K562 (cell line): ENCODE data around the gene UQCR11. TPM values are rescaled to one million over a fixed set of nuclear protein-coding genes. Genes with fewer than 3 reads are reported as not detected.

ENCODE experiments used
- ATAC-seq: fragments of 200-7000 bp; cut with Tn5 transposase; 3 replicates; pipeline ENCODE4 v1.9.1; 2020; ENCODE audit warnings: moderate library complexity
- BruUV-seq: library from RNA; stranded (reverse); fragments of 400-500 nt; replicated peaks from 2 replicates; lab custom pipeline; 2021; lab: Mats Ljungman, UMichigan
- CTCF ChIA-PET: fragments of 300-600 bp; formaldehyde crosslinking; extraction: SDS; loops from one replicate; lab custom pipeline; 2021; ENCODE audit warnings: low intra/inter-chr PET ratio; lab: Yijun Ruan, JAX
- POLR2A ChIA-PET: fragments of 300-600, 350-650 bp; sonication (Branson Sonifier 250); formaldehyde crosslinking; extraction: SDS; loops from one replicate; lab custom pipeline; 2021; ENCODE audit warnings: antibody characterized with exemption, inconsistent platforms; lab: Yijun Ruan, JAX
- DNase-seq, 4 experiments: peaks; one replicate each; pipeline versions ENCODE4 v3.0.0 to v3.0.0-alpha.2; 2011 to 2018; ENCODE audit warnings: low spot score in 3 of 4, mixed read lengths in 3 of 4; ENCODE audit errors: extremely low read depth in 1 of 4
- FAIRE-seq: peaks from 2 replicates; lab custom pipeline; 2011; peaks lifted over from hg19 to GRCh38; lab: Jason Lieb, UNC
- H2AFZ ChIP-seq: 2 replicates; pipeline ENCODE4 v1.6.0; 2011; ENCODE audit warnings: low read depth, low read length, control low read depth, inconsistent platforms
- H3K27ac ChIP-seq: fragments of 200-600 bp; 3 replicates; pipeline ENCODE4 v1.8.0; 2011; ENCODE audit warnings: low read depth, mild to moderate bottlenecking, control low read depth, inconsistent platforms, low read length, moderate library complexity, mixed read lengths; ENCODE audit errors: extremely low read depth
- H3K27me3 ChIP-seq, 2 experiments: fragments of 300-600 bp in 1 of 2; 2 replicates in 1 of 2; 3 replicates in 1 of 2; pipeline versions ENCODE4 v1.6.0 to v1.8.0; 2011; ENCODE audit warnings: inconsistent platforms in 2 of 2, low read length in 2 of 2, mild to moderate bottlenecking in 1 of 2, mixed read lengths in 1 of 2, moderate library complexity in 1 of 2; ENCODE audit not compliant: control insufficient read depth in 2 of 2, insufficient read depth in 2 of 2
- H3K36me3 ChIP-seq: fragments of 300-600 bp; 3 replicates; pipeline ENCODE4 v1.8.0; 2011; ENCODE audit warnings: mild to moderate bottlenecking, low read length, inconsistent platforms; ENCODE audit not compliant: control insufficient read depth, insufficient read depth
- H3K4me1 ChIP-seq, 2 experiments: fragments of 200-600 bp in 1 of 2; replicated peaks in 1 of 2; 2 replicates in 1 of 2; 3 replicates in 1 of 2; pipeline versions ENCODE4 v1.5.1 to v1.8.0; 2011; ENCODE audit warnings: inconsistent platforms in 2 of 2, low read length in 2 of 2, mild to moderate bottlenecking in 1 of 2, mixed read lengths in 1 of 2, moderate library complexity in 1 of 2; ENCODE audit not compliant: control insufficient read depth in 2 of 2, insufficient read depth in 2 of 2
- H3K4me2 ChIP-seq: 2 replicates; pipeline ENCODE4 v1.6.1; 2011; ENCODE audit warnings: low read length, control low read depth, inconsistent platforms, mixed read lengths; ENCODE audit not compliant: insufficient read depth
- H3K4me3 ChIP-seq: fragments of 200-600 bp; sonication (generic), shearing (Covaris generic); 2 replicates; pipeline ENCODE4 v1.5.1; 2016; ENCODE audit warnings: control low read depth, inconsistent platforms
- H3K79me2 ChIP-seq: fragments of 200-600 bp; 3 replicates; pipeline ENCODE4 v1.8.0; 2011; ENCODE audit warnings: low read length, inconsistent platforms; ENCODE audit not compliant: control insufficient read depth, insufficient read depth
- H3K9ac ChIP-seq, 2 experiments: 2 replicates each; pipeline versions ENCODE4 v1.6.0 to v1.6.1; 2011; ENCODE audit warnings: low read depth in 2 of 2, low read length in 2 of 2, control low read depth in 1 of 2, inconsistent platforms in 1 of 2, mild to moderate bottlenecking in 1 of 2, mixed read lengths in 1 of 2; ENCODE audit not compliant: insufficient read depth in 1 of 2
- H3K9me1 ChIP-seq: one replicate; pipeline ENCODE4 v1.6.0; 2011; ENCODE audit warnings: inconsistent platforms, mild to moderate bottlenecking, low read length, moderate library complexity; ENCODE audit not compliant: control insufficient read depth, insufficient read depth
- H3K9me3 ChIP-seq: replicated peaks from 2 replicates; pipeline ENCODE4 v1.5.1; 2011; ENCODE audit warnings: low read depth, low read length, inconsistent platforms; ENCODE audit not compliant: control insufficient read depth, insufficient read depth
- H4K20me1 ChIP-seq: replicated peaks from 2 replicates; pipeline ENCODE4 v1.6.1; 2011; ENCODE audit warnings: low read length, inconsistent platforms, mixed read lengths; ENCODE audit not compliant: control insufficient read depth, insufficient read depth
- ASH1L ChIP-seq: fragments of 450-650 bp; IDR thresholded peaks from 2 replicates; pipeline ENCODE4 v1.6.1; 2018; ENCODE audit warnings: borderline replicate concordance, mild to moderate bottlenecking, low read depth; ENCODE audit not compliant: partially characterized antibody
- BRD4 ChIP-seq: fragments of 200-600 bp; sonication (generic); IDR thresholded peaks from 2 replicates; pipeline ENCODE4 v1.6.1; 2017; ENCODE audit warnings: inconsistent platforms
- CTBP1 ChIP-seq: fragments of 450-650 bp; IDR thresholded peaks from 2 replicates; pipeline ENCODE4 v1.6.1; 2016; ENCODE audit warnings: borderline replicate concordance
- E2F4 ChIP-seq: sonication (generic); formaldehyde crosslinking; IDR thresholded peaks from 2 replicates; pipeline ENCODE4 v1.8.0; 2022; ENCODE audit warnings: mild to moderate bottlenecking, low read depth, missing genetic modification reagents
- FIP1L1 ChIP-seq: fragments of 200-400 bp; formaldehyde crosslinking; IDR thresholded peaks from 2 replicates; pipeline ENCODE4 v1.6.1; 2018; ENCODE audit warnings: mild to moderate bottlenecking, low read depth, low read length; ENCODE audit not compliant: poor library complexity, severe bottlenecking
- FOXK2 ChIP-seq, 2 experiments: fragments of 450-650 bp; IDR thresholded peaks in 1 of 2; conservative IDR thresholded peaks in 1 of 2; 2 replicates each; pipeline ENCODE4 v1.6.1; 2016; ENCODE audit warnings: low read depth in 2 of 2, mild to moderate bottlenecking in 1 of 2
- GATAD2A ChIP-seq: fragments of 450-650 bp; IDR thresholded peaks from 2 replicates; pipeline ENCODE4 v1.6.1; 2017
- HMGN3 ChIP-seq: IDR thresholded peaks from 2 replicates; pipeline ENCODE4 v1.6.1; 2011; ENCODE audit warnings: borderline replicate concordance, low read depth, mild to moderate bottlenecking, mixed read lengths, low read length; ENCODE audit not compliant: insufficient read length; ENCODE audit errors: extremely low read depth
- HOXB6 ChIP-seq: fragments of 250-450 bp; sonication (Bioruptor Pico); IDR thresholded peaks from 2 replicates; pipeline ENCODE4 v1.5.1; 2022; ENCODE audit warnings: mild to moderate bottlenecking, borderline replicate concordance
- IRF2 ChIP-seq: sonication (generic); formaldehyde crosslinking; IDR thresholded peaks from 2 replicates; pipeline ENCODE4 v1.8.1; 2022; ENCODE audit warnings: mild to moderate bottlenecking, missing genetic modification reagents
- MYC ChIP-seq, 2 experiments: fragments of 250-450 bp in 1 of 2; sonication (Bioruptor Pico) in 1 of 2; IDR thresholded peaks; 2 replicates each; pipeline versions ENCODE4 v1.5.1 to v1.6.1; 2012 to 2021; ENCODE audit warnings: low read depth in 2 of 2, borderline replicate concordance in 1 of 2, improper control_type of control experiment in 1 of 2, low read length in 1 of 2, mild to moderate bottlenecking in 1 of 2, moderate library complexity in 1 of 2
- NFIC ChIP-seq: fragments of 450-650 bp; IDR thresholded peaks from 2 replicates; pipeline ENCODE4 v1.6.1; 2017; ENCODE audit warnings: mild to moderate bottlenecking, inconsistent platforms
- NFIX ChIP-seq: fragments of 250-450 bp; sonication (Bioruptor Pico); IDR thresholded peaks from 2 replicates; pipeline ENCODE4 v1.4.0; 2020; ENCODE audit warnings: low read depth, mild to moderate bottlenecking, moderate library complexity
- NONO ChIP-seq, 2 experiments: fragments of 200-400 bp in 1 of 2; fragments of 450-650 bp in 1 of 2; formaldehyde crosslinking in 1 of 2; IDR thresholded peaks; 2 replicates each; pipeline ENCODE4 v1.6.1; 2017; ENCODE audit warnings: low read depth in 2 of 2, mild to moderate bottlenecking in 2 of 2, moderate library complexity in 2 of 2, low read length in 1 of 2
- NR2C1 ChIP-seq, 2 experiments: fragments of 450-650 bp; IDR thresholded peaks; 2 replicates each; pipeline ENCODE4 v1.6.1; 2017; ENCODE audit warnings: mild to moderate bottlenecking in 2 of 2, antibody characterized with exemption in 1 of 2, inconsistent platforms in 1 of 2, missing compliant biosample characterization in 1 of 2, missing genetic modification characterization in 1 of 2
- POU5F1 ChIP-seq: fragments of 150-350 bp; IDR thresholded peaks from 2 replicates; pipeline ENCODE4 v1.6.1; 2014; ENCODE audit warnings: borderline replicate concordance, low read length, low read depth, mild to moderate bottlenecking; ENCODE audit not compliant: partially characterized antibody
- SMARCA5 ChIP-seq: fragments of 450-650 bp; IDR thresholded peaks from 2 replicates; pipeline ENCODE4 v1.6.1; 2016
- SP1 ChIP-seq: sonication (generic); formaldehyde crosslinking; IDR thresholded peaks from 2 replicates; pipeline ENCODE4 v1.8.1; 2022; ENCODE audit warnings: mild to moderate bottlenecking, missing genetic modification reagents
- TSC22D4 ChIP-seq: fragments of 450-650 bp; IDR thresholded peaks from 2 replicates; pipeline ENCODE4 v1.6.1; 2016; ENCODE audit warnings: missing genetic modification characterization, missing biosample characterization, control low read depth
- ZNF165 ChIP-seq: fragments of 250-450 bp; sonication (Bioruptor Pico); IDR thresholded peaks from 2 replicates; pipeline ENCODE4 v1.4.0; 2020; ENCODE audit warnings: borderline replicate concordance
- ZNF311 ChIP-seq: fragments of 250-450 bp; sonication (Bioruptor Pico); IDR thresholded peaks from 2 replicates; pipeline ENCODE4 v1.4.0; 2020; ENCODE audit warnings: mild to moderate bottlenecking, moderate library complexity
- WGBS: fragments of 100-300 bp; shearing (Covaris generic); methylation state at CpG from one replicate; pipeline ENCODE4 v1.1.6; 2016; ENCODE audit warnings: low coverage, mixed read lengths; ENCODE audit not compliant: insufficient coverage; ENCODE audit errors: missing lambda C conversion rate; 5-methylcytosine and 5-hydroxymethylcytosine counted together
- in situ Hi-C: fragments of 300-500 bp; cut with MboI; formaldehyde crosslinking; loops from 4 replicates; pipeline ENCODE4 v1.15.0; 2018; ENCODE audit warnings: inconsistent platforms, mixed read lengths
- intact Hi-C: fragments of 100-400 bp; cut with micrococcal nuclease; formaldehyde crosslinking; loops from 2 replicates; pipeline ENCODE4 v1.14.2; 2022
- polyA plus RNA-seq, 8 experiments: library from polyadenylated mRNA; depleted of rRNA in 4 of 8; stranded (reverse) in 5 of 8; unstranded in 3 of 8; fragments of >200 nt; fragmentation: Nextera tagmentation in 2 of 8; fragmentation: Illumina TruSeq in 1 of 8; extraction: Ambion mirVana in 2 of 8; extraction: Trizol in 1 of 8; gene quantifications; 2 replicates each; pipeline versions ENCODE4 v1.2.1 to v1.2.3, GENCODE V29; 2011 to 2014; ENCODE audit warnings: inconsistent platforms in 1 of 8, missing spikeins in 1 of 8
- total RNA-seq, 7 experiments: library from RNA; depleted of rRNA in 6 of 7; stranded (reverse); fragments of >200 nt in 6 of 7; fragmentation: Illumina TruSeq in 2 of 7; extraction: Trizol in 2 of 7; gene quantifications; 2 replicates each; pipeline versions ENCODE4 v1.2.1 to v1.2.3, GENCODE V29; 2011 to 2021; ENCODE audit warnings: low replicate concordance in 1 of 7

Gene UQCR11
- total and polyA plus RNA-seq, 9 of the 15 experiments (the other 6 are each of a cell fraction or from before 2014, with no cell fraction given): 57.6 to 394 (median 259) TPM

- no peak for FAIRE-seq
- TF ChIP-seq BRD4 (no peak), ZNF311 (no peak), ZNF165 (CRISPR knock-in tag) (no peak), POU5F1 (no peak), CTBP1 (no peak), NFIC (no peak), FIP1L1 (no peak), ASH1L (no peak), FOXK2 (conservative IDR thresholded peaks at IDR 0.05 in 1 of 2, IDR thresholded peaks at IDR 0.05 in 1 of 2; ENCODE audit: low read depth in 2 of 2) (no peak), TSC22D4 (tag) (no peak), SP1 (CRISPR knock-in tag) (no peak), NFIX (no peak), HMGN3 (peak; percentile 8), HOXB6 (CRISPR knock-in tag) (no peak), NR2C1 (IDR thresholded peaks at IDR 0.05) (no peak), NR2C1 (tag; IDR thresholded peaks at IDR 0.05) (no peak), IRF2 (no peak), NONO (IDR thresholded peaks at IDR 0.05; ENCODE audit: low read depth in 2 of 2, low read length in 1 of 2) (peak in 1 of 2 experiments; percentile 57; a peak in 1 of 4 replicates), SMARCA5 (no peak), GATAD2A (no peak), E2F4 (no peak), MYC (IDR thresholded peaks at IDR 0.05; ENCODE audit: low read depth, low read length) (no peak), MYC (CRISPR knock-in tag; IDR thresholded peaks at IDR 0.05; ENCODE audit: borderline replicate concordance, low read depth) (no peak)
Observed at GRCh38 chr19:1633269-1633826, 28.1 kb upstream of the UQCR11 start.

More at GRCh38 chr19:1633269-1633826, 28.1 kb upstream of the UQCR11 start:
- CTCF ChIA-PET: interaction anchor here (0.6 kb wide), 1 partner anchor 10 kb away, joined by 3 read pairs; no protein-coding TSS in a partner anchor
- H3K79me2 ChIP-seq: peaks cover 76% of the 10 kb centered on the region
- H2AFZ ChIP-seq: peak overlapping the region; percentile 52; the same call in 1 of the 2 replicates
- H3K4me2 ChIP-seq: peak overlapping the region; percentile 69
- no peaks in the 10 kb centered on the region for H3K27me3 ChIP-seq
- intact Hi-C loops: no loop called here
- peaks cover 83% of the 10 kb centered on the region for H3K36me3 ChIP-seq
- 29% methylated on average over 9 of the region's 11 CpGs for WGBS
- DNase-seq (peak in 3 of 4 experiments; percentile 47 to 65 (median 52)), ATAC-seq (peak; percentile 79)
- H3K4me1 ChIP-seq: peaks cover 19 to 66% of the 10 kb centered on the region in 2 experiments
- H4K20me1 ChIP-seq: no peaks in the 10 kb centered on the region
- H3K9ac ChIP-seq: peak overlapping the region; percentile 26 to 88; a peak in 2 of 4 replicates
- H3K9me3 ChIP-seq: no peaks in the 10 kb centered on the region; the same call in 1 of the 2 replicates
- peak overlapping the region; percentile 17; the same call in 1 of the 2 replicates for H3K4me3 ChIP-seq
- in situ Hi-C loops: no loop called here
- no TSS peak for BruUV-seq
- H3K27ac ChIP-seq: peak overlapping the region; percentile 67
- peaks cover 5% of the 10 kb centered on the region for H3K9me1 ChIP-seq
- POLR2A ChIA-PET: interaction anchor here (0.5 to 1.1 kb wide), 4 partner anchors 8 to 112 kb away, joined by 3 to 4 read pairs (median 3); no protein-coding TSS in a partner anchor
